Measurements from ENCODE around the gene EIF5A2.

EIF5A2 gene

GRCh38 chr3:170911051-170911450, 2.6 kb upstream of the EIF5A2 start:
- Histone ChIP-seq H3K9me3 (ENCODE audit: insufficient read depth, low read depth, low read length) (no peaks in the 10 kb centered on the region), H2AFZ (ENCODE audit: low read length) (no peak overlapping the region), H3K9ac (ENCODE audit: low read depth, low read length, poor library complexity, severe bottlenecking) (no peak overlapping the region), H3K4me1 (ENCODE audit: insufficient read depth, low read length, poor library complexity, severe bottlenecking) (peaks cover 14% of the 10 kb centered on the region), H3K36me3 (ENCODE audit: insufficient read depth, low read length) (no peaks in the 10 kb centered on the region), H3K9me2 (replicated peaks; ENCODE audit: low read depth, low read length) (no peaks in the 10 kb centered on the region), H3K4me3 (ENCODE audit: low read length, poor library complexity, severe bottlenecking) (no peak overlapping the region), H3K4me2 (ENCODE audit: low read depth, low read length, poor library complexity, severe bottlenecking) (no peak overlapping the region), H3K79me2 (ENCODE audit: insufficient read depth, low read length) (peaks cover 16% of the 10 kb centered on the region), H4K20me1 (ENCODE audit: insufficient read depth, low read length, poor library complexity, severe bottlenecking) (peaks cover 9% of the 10 kb centered on the region), H3K27me3 (ENCODE audit: insufficient read depth, low read length, poor library complexity, severe bottlenecking) (no peaks in the 10 kb centered on the region), H3F3A (ENCODE audit: low read depth) (no peaks in the 10 kb centered on the region)
- TF ChIP-seq EZH2phosphoT487 (IDR thresholded peaks at IDR 0.05; ENCODE audit: borderline replicate concordance) (no peak), CTCF (conservative IDR thresholded peaks at IDR 0.05; ENCODE audit: low read length) (no peak)

GRCh38 chr3:170910542-170910941, 2.1 kb upstream of the EIF5A2 start:
- peaks cover 20% of the 10 kb centered on the region for H3K79me2 ChIP-seq (ENCODE audit: insufficient read depth, low read length)
- H3K4me2 ChIP-seq (ENCODE audit: low read depth, low read length, poor library complexity, severe bottlenecking): no peak overlapping the region
- no peak overlapping the region for H2AFZ ChIP-seq (ENCODE audit: low read length)
- no peak overlapping the region for H3K4me3 ChIP-seq (ENCODE audit: low read length, poor library complexity, severe bottlenecking)
- H3F3A ChIP-seq (ENCODE audit: low read depth): no peaks in the 10 kb centered on the region
- no peaks in the 10 kb centered on the region for H3K27me3 ChIP-seq (ENCODE audit: insufficient read depth, low read length, poor library complexity, severe bottlenecking)
- no peaks in the 10 kb centered on the region for H3K9me2 ChIP-seq (replicated peaks; ENCODE audit: low read depth, low read length)
- H3K9me3 ChIP-seq (ENCODE audit: insufficient read depth, low read depth, low read length): no peaks in the 10 kb centered on the region
- H4K20me1 ChIP-seq (ENCODE audit: insufficient read depth, low read length, poor library complexity, severe bottlenecking): peaks cover 9% of the 10 kb centered on the region
- peaks cover 19% of the 10 kb centered on the region for H3K4me1 ChIP-seq (ENCODE audit: insufficient read depth, low read length, poor library complexity, severe bottlenecking)
- TF ChIP-seq EZH2phosphoT487 (IDR thresholded peaks at IDR 0.05; ENCODE audit: borderline replicate concordance) (no peak), CTCF (conservative IDR thresholded peaks at IDR 0.05; ENCODE audit: low read length) (no peak)
- H3K36me3 ChIP-seq (ENCODE audit: insufficient read depth, low read length): no peaks in the 10 kb centered on the region
- no peak overlapping the region for H3K9ac ChIP-seq (ENCODE audit: low read depth, low read length, poor library complexity, severe bottlenecking)

GRCh38 chr3:170909129-170909903, 879 bp upstream of the EIF5A2 start:
- Histone ChIP-seq H3K9me3 (ENCODE audit: insufficient read depth, low read depth, low read length) (no peaks in the 10 kb centered on the region), H3F3A (ENCODE audit: low read depth) (no peaks in the 10 kb centered on the region), H3K36me3 (ENCODE audit: insufficient read depth, low read length) (no peaks in the 10 kb centered on the region), H3K27me3 (ENCODE audit: insufficient read depth, low read length, poor library complexity, severe bottlenecking) (no peaks in the 10 kb centered on the region), H3K4me3 (ENCODE audit: low read length, poor library complexity, severe bottlenecking) (no peak overlapping the region), H2AFZ (ENCODE audit: low read length) (peak overlapping the region; percentile 69; the same call in 1 of the 2 replicates), H4K20me1 (ENCODE audit: insufficient read depth, low read length, poor library complexity, severe bottlenecking) (peaks cover 9% of the 10 kb centered on the region), H3K79me2 (ENCODE audit: insufficient read depth, low read length) (peaks cover 24% of the 10 kb centered on the region), H3K4me2 (ENCODE audit: low read depth, low read length, poor library complexity, severe bottlenecking) (no peak overlapping the region), H3K9ac (ENCODE audit: low read depth, low read length, poor library complexity, severe bottlenecking) (no peak overlapping the region), H3K4me1 (ENCODE audit: insufficient read depth, low read length, poor library complexity, severe bottlenecking) (peaks cover 31% of the 10 kb centered on the region), H3K9me2 (replicated peaks; ENCODE audit: low read depth, low read length) (no peaks in the 10 kb centered on the region)
- TF ChIP-seq EZH2phosphoT487 (IDR thresholded peaks at IDR 0.05; ENCODE audit: borderline replicate concordance) (no peak), CTCF (conservative IDR thresholded peaks at IDR 0.05; ENCODE audit: low read length) (no peak)
